Peyer's patch (tissue), 4 donors: ENCODE measurements around the gene MPP4.

Experiments
- CTCF ChIP-seq, 6 experiments: fragments of 450-650 bp in 4 of 6; fragments of 200-600 bp in 2 of 6; sonication (generic) in 1 of 6; IDR thresholded peaks; one replicate each; pipeline ENCODE4 v1.5.1; 2017 to 2019; ENCODE audit warnings: antibody characterized with exemption in 6 of 6, mild to moderate bottlenecking in 3 of 6, moderate library complexity in 1 of 6
- POLR2A ChIP-seq, 2 donors: fragments of 450-650 bp; IDR thresholded peaks; one replicate each; pipeline ENCODE4 v1.5.1; 2017; ENCODE audit warnings: antibody characterized with exemption in 2 of 2, mild to moderate bottlenecking in 2 of 2, moderate library complexity in 2 of 2

GRCh38 chr2:201664334-201664733 lies 34.1 kb downstream of the MPP4 start:
- no peak for TF ChIP-seq CTCF (IDR thresholded peaks at IDR 0.05)
- TF ChIP-seq POLR2A (IDR thresholded peaks at IDR 0.05) = no peak
